Measurements from ENCODE around the gene LGR4.
A peak's percentile ranks its signal among the peaks of the same experiment; 100 is the strongest.

Gene LGR4

DNA sequence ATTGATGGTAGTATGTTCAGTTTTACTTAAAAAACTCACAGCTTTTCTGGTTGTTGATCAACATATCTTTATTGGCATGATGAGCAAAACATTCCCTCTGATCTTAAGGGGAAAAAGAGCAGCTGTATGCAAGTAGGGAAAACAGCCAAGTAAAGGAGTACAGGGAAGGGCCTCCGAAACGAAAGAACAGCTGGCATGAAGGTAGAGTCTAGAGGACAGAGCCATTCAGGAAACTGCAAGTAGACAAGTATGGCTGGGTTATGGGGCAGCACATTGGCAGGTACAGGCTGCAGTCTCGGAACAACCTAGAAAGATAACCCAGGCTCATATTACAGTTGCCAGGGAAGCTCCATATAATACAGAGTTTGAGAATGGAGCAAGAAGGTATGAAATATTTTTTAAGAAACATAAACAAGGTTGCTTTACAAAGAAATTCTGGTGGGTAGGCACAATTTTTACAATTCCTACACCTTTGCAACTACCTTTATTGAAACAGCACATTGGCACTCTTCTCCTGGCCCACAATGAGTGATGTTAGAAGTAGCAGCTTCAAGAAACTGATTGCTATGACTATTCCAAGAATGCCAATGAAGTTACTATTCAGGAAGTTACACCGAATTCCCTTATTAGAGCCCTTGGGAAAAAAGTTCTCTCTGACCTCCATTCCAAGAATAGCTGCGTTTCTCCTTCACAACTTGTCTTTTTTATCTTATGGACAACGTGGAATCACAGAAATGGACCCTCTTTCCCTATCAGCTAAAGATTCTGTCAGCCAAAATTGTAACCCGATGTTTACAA, 45.2 kb downstream of the LGR4 start:
- no peak for DNase-seq

GRCh38 chr11:27425814-27426213, 46.8 kb downstream of the LGR4 start:
- DNase-seq, result no peak

GRCh38 chr11:27423125-27423524, 49.5 kb downstream of the LGR4 start:
- DNase-seq, result peak; percentile 88

DNA sequence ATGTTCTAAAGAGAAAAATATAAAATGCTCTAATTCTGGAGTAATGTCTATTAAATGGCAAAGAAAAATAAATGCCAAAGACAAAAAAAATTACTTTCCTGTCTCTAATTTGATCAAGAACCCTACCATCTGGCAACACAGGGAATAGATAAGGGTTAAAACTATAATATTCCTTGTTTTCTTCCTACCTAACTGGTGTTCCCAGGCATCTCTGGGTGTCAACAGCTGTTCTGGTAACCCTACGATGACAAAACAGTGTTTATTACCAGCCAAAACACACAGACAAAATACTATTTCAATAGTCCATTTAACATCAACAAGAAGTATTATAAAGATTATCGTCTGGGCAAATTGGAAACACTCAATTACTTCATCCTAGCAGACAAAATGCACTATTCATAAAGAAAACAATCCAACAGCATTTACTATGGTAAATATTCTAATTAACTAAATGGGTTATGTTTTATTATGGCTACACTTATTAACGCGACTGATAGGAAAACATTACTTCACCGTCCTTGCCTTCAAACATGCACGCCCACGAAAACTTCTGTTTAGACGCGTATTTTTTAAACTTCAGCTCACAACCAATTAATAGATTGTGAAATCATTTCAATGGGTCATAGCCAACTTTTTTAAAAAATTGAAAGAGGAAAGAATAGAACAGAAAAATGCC, 50.6 kb downstream of the LGR4 start:
- no peak for DNase-seq

DNA sequence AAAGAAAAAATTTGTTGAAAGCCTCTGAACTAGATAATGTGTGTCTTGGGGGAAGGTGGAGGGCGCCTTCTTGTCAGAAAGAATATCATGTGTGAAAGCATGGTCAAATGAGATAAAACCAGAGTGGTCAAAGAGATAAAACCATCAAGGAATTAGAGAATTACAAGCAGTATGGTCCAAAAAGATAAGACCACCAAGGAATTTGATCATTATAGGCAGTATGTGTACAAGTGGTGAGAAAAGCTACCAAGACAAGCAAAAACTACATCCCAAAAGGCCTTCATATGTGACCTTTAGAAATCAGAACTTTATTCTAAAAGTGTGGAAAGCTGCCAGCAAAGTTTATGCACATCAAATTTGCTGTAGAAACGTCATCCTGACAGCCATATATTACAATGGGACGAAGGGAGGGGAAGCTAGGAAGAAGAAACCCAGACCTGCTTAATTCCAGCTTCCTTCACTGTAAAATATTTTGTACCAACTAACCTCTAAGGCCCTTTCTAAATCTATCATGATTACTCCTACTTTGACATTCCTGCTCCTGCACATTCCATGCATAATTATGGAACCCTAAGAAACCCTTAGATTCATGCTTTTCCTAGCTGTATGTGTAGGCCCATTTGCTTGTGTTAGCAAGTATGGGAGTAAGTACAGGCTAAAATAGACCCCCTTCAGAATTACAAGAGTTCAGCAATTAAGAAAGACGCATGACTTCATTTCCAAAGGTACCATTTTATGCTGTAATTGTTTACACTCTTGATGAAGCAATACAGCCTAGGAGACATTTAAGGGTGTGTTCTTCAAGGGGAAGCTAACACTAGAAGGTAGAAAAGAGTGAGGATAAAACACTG, 51.6 kb downstream of the LGR4 start:
- peak; percentile 8 for DNase-seq

- DNase-seq, result no peak
These were observed 52.4 kb downstream of the LGR4 start for GRCh38 chr11:27420217-27420616.

GRCh38 chr11:27418356-27418755, 54.2 kb downstream of the LGR4 start:
- DNase-seq, result no peak

GRCh38 chr11:27416568-27417176, 55.9 kb downstream of the LGR4 start:
- peak; percentile 45 for DNase-seq

GRCh38 chr11:27414644-27415043, 57.9 kb downstream of the LGR4 start:
- DNase-seq, result peak; percentile 38

DNA sequence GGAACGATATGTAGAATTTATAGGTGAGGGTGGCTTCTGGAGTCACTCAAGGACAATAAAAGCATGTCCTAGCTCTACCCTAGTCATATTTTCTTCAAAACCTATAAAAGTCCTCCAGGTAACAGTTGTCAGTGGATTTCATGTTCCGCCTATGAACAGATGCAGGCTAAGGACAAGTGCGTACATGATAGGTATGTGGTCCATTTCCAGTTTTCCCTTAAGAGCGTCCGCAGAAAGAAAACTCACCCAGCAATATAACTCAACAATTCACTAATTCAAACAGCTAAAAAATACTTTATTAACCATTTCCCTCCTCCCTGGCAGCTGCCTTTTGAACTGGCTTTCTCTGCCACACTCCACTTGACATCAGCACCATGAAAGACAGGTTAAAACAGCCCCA, 59.4 kb downstream of the LGR4 start:
- DNase-seq, result no peak

DNA sequence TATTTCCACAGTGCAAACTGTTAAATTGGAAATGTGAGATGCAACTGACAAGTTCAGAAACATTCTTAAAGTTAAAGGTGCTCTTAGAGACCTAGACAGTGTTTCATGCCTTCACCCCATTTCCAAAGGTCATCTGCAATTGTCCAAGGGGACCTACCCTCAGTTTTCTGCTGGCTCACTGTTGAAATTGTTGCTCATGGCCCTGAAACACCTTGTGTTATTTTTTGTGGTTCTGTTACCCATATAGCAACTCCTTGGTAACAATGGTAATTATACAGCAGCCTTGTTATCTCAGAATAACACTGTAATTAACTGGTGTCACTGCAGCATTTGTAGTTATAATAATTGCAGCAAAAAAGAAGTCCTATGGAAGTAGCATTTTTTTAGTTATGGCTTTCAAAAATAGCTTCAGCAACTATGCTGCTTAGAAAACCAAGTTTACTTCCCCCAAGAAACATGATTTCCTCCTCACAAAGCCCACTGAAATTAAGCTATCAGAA, 60.3 kb downstream of the LGR4 start:
- DNase-seq, result peak; percentile 44

- DNase-seq, result no peak
These were observed 61.3 kb downstream of the LGR4 start for GRCh38 chr11:27411328-27411727.

DNA sequence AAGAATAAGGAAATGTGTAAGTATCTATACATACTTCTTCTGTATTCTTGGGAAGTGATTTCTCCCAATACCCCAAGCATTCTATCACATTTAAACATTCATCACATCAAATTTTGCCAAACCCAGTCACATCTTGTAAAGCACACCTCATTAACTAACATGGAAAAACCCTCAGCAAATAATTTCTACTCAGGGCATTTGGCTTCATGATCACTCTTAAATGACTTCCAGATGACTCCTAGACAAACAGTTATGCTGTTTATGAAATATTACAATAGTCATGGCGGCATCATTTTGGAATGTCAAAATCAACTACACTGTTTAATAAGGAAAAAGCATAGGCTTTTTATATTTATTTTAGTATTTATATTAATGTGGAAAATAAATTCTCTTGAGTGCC, 62.3 kb downstream of the LGR4 start:
- DNase-seq, result no peak

GRCh38 chr11:27409742-27410141, 62.8 kb downstream of the LGR4 start:
- no peak for DNase-seq

DNA sequence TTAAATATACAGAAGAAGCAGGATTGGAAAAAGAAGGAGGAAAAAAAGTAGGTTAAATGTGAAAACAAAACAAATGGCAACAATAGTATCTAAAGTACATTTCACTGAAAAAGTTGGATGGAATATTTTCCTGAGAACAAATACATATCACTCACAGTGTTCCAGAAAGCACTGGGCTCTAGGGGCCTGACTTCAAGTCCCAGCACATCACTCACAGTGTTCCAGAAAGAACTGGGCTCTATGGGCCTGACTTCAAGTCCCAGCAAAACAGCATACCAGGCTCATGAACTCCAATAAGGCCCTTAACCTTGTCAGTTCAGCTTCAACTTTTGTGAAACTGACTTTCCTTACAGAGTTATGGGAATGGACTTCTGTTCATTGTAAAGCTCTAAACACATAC, 63.5 kb downstream of the LGR4 start:
- no peak for DNase-seq

GRCh38 chr11:27408246-27408800, 64.3 kb downstream of the LGR4 start:
- DNase-seq, result no peak

- no peak for DNase-seq
These were observed 65.9 kb downstream of the LGR4 start for GRCh38 chr11:27406498-27407354.

DNA sequence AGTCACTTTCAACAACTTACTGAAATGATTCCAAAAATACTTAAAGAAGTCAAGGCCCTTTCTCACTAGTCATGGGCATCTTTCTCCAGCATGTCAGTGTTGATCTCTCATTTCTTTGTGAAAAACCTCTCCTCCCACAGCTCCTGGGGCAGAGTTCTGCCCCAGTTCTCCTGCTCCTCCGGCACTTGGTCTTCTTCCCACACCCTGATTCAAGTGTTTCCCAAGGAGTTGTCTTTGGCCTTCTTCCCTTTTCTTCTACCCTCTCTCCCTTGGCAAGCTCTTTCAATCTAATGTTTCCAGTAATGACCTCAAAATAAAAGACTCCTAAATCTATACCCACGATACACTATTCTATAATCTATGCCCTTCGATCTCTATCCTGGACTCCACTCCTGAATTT, 67.5 kb downstream of the LGR4 start:
- DNase-seq, result no peak

- no peak for DNase-seq
These were observed 68.2 kb downstream of the LGR4 start for GRCh38 chr11:27404427-27404826.

DNA sequence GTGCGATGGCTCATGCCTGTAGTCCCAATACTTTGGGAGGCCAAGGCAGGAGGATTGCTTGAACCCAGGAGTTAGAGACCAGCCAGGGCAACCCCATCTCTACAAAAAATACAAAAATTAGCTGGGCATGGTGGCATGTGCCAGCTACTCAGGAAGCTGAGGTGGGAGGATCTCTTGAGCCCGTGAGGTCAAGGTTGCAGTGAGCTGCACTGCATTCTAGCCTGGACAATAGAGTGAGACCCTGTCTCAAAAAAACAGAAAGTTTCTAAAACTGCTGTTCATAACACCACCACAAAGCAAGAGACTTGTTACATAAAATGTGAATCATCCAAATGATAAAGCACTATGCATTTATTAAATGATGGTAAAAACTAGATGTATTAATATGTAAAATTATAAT, 69.4 kb downstream of the LGR4 start:
- no peak for DNase-seq

GRCh38 chr11:27402450-27402849, 70.1 kb downstream of the LGR4 start:
- DNase-seq, result no peak
